ENCODE results near the gene SURF6.
A peak's percentile ranks its signal among the peaks of the same experiment; 100 is the strongest.

Gene SURF6

GRCh38 chr9:133370685-133371084 lies 34.7 kb upstream of the SURF6 start:
- Histone ChIP-seq H3K79me1 (ENCODE audit: low read depth, low read length) (peaks cover 38% of the 10 kb centered on the region), H3K18ac (ENCODE audit: low read length) (no peak overlapping the region), H4K8ac (ENCODE audit: low read depth, low read length) (no peak overlapping the region), H2BK15ac (ENCODE audit: low read length) (no peak overlapping the region), H3K14ac (ENCODE audit: low read length) (no peak overlapping the region), H2AFZ (ENCODE audit: low read length) (no peak overlapping the region), H3K27me3 (ENCODE audit: control insufficient read depth in 3 of 3, insufficient read depth in 3 of 3, low read depth in 1 of 3, low read length in 3 of 3) (peaks cover 0 to 1% (median 0%) of the 10 kb centered on the region in 3 experiments), H4K91ac (ENCODE audit: low read depth, low read length, poor library complexity) (no peak overlapping the region), H2BK120ac (ENCODE audit: low read depth, low read length) (no peak overlapping the region), H2BK12ac (ENCODE audit: low read length) (no peak overlapping the region), H2AK5ac (ENCODE audit: low read depth, low read length) (no peak overlapping the region), H2BK5ac (ENCODE audit: low read length) (no peak overlapping the region), H3K9ac (ENCODE audit: low read depth, low read length, poor library complexity) (peak overlapping the region; percentile 24), H3K27ac (replicated peaks; ENCODE audit: low read length) (no peak overlapping the region), H3K4me3 (ENCODE audit: low read length in 2 of 2) (no peak overlapping the region), H3K4ac (ENCODE audit: low read length) (no peak overlapping the region), H3K36me3 (replicated peaks in 1 of 2; ENCODE audit: control insufficient read depth in 2 of 2, insufficient read depth in 2 of 2, low read length in 2 of 2) (peaks cover 38 to 83% of the 10 kb centered on the region in 2 donors), H3K23ac (ENCODE audit: low read depth, low read length, poor library complexity) (no peak overlapping the region), H3K9me3 (replicated peaks in 1 of 2; ENCODE audit: control insufficient read depth in 2 of 2, insufficient read depth in 1 of 2, low read depth in 1 of 2, low read length in 2 of 2) (no peaks in the 10 kb centered on the region), H3K4me2 (ENCODE audit: insufficient read depth, low read length, poor library complexity, severe bottlenecking) (no peak overlapping the region), H3K4me1 (ENCODE audit: control insufficient read depth in 2 of 2, insufficient read depth in 1 of 2, low read depth in 1 of 2, low read length in 2 of 2) (peaks cover 0 to 5% of the 10 kb centered on the region in 2 donors)
- no peak for DNase-seq (ENCODE audit: low spot score)
- WGBS, 2 donors (ENCODE audit: extremely low coverage in 2 of 2, insufficient read length in 2 of 2, insufficient replicate concordance in 1 of 2) = no CpG with 5 or more reads among the region's 9 CpGs

- no peak overlapping the region for H2BK5ac ChIP-seq (ENCODE audit: low read length)
- no peak overlapping the region for H3K4ac ChIP-seq (ENCODE audit: low read length)
- H3K36me3 ChIP-seq (replicated peaks in 1 of 2; ENCODE audit: control insufficient read depth in 2 of 2, insufficient read depth in 2 of 2, low read length in 2 of 2) = peaks cover 44 to 91% of the 10 kb centered on the region in 2 donors
- peaks cover 0 to 1% (median 0%) of the 10 kb centered on the region in 3 experiments for H3K27me3 ChIP-seq (ENCODE audit: control insufficient read depth in 3 of 3, insufficient read depth in 3 of 3, low read depth in 1 of 3, low read length in 3 of 3)
- no peak overlapping the region for H3K9ac ChIP-seq (ENCODE audit: low read depth, low read length, poor library complexity)
- H3K27ac ChIP-seq (replicated peaks; ENCODE audit: low read length) = no peak overlapping the region
- H2AFZ ChIP-seq (ENCODE audit: low read length) = no peak overlapping the region
- H3K4me2 ChIP-seq (ENCODE audit: insufficient read depth, low read length, poor library complexity, severe bottlenecking) = no peak overlapping the region
- no peak overlapping the region for H3K18ac ChIP-seq (ENCODE audit: low read length)
- no peak for DNase-seq (ENCODE audit: low spot score)
- H3K23ac ChIP-seq (ENCODE audit: low read depth, low read length, poor library complexity) = no peak overlapping the region
- H3K79me1 ChIP-seq (ENCODE audit: low read depth, low read length) = peaks cover 40% of the 10 kb centered on the region
- H2BK12ac ChIP-seq (ENCODE audit: low read length) = no peak overlapping the region
- H4K91ac ChIP-seq (ENCODE audit: low read depth, low read length, poor library complexity) = no peak overlapping the region
- no peaks in the 10 kb centered on the region for H3K9me3 ChIP-seq (replicated peaks in 1 of 2; ENCODE audit: control insufficient read depth in 2 of 2, insufficient read depth in 1 of 2, low read depth in 1 of 2, low read length in 2 of 2)
- H3K4me1 ChIP-seq (ENCODE audit: control insufficient read depth in 2 of 2, insufficient read depth in 1 of 2, low read depth in 1 of 2, low read length in 2 of 2) = peaks cover 0 to 5% of the 10 kb centered on the region in 2 donors
- H2AK5ac ChIP-seq (ENCODE audit: low read depth, low read length) = no peak overlapping the region
- no peak overlapping the region for H4K8ac ChIP-seq (ENCODE audit: low read depth, low read length)
- H2BK120ac ChIP-seq (ENCODE audit: low read depth, low read length) = no peak overlapping the region
- no CpG with 5 or more reads among the region's 7 CpGs for WGBS, 2 donors (ENCODE audit: extremely low coverage in 2 of 2, insufficient read length in 2 of 2, insufficient replicate concordance in 1 of 2)
- no peak overlapping the region for H2BK15ac ChIP-seq (ENCODE audit: low read length)
- H3K4me3 ChIP-seq (ENCODE audit: low read length in 2 of 2) = no peak overlapping the region
- no peak overlapping the region for H3K14ac ChIP-seq (ENCODE audit: low read length)
These were observed 33.9 kb upstream of the SURF6 start for GRCh38 chr9:133369933-133370332.

GRCh38 chr9:133369422-133369821 lies 33.4 kb upstream of the SURF6 start:
- WGBS, 2 donors (ENCODE audit: extremely low coverage in 2 of 2, insufficient read length in 2 of 2, insufficient replicate concordance in 1 of 2) = no CpG with 5 or more reads among the region's 6 CpGs
- Histone ChIP-seq H3K14ac (ENCODE audit: low read length) (no peak overlapping the region), H3K36me3 (replicated peaks in 1 of 2; ENCODE audit: control insufficient read depth in 2 of 2, insufficient read depth in 2 of 2, low read length in 2 of 2) (peaks cover 47 to 94% of the 10 kb centered on the region in 2 donors), H3K27ac (replicated peaks; ENCODE audit: low read length) (no peak overlapping the region), H3K18ac (ENCODE audit: low read length) (no peak overlapping the region), H4K8ac (ENCODE audit: low read depth, low read length) (no peak overlapping the region), H2BK15ac (ENCODE audit: low read length) (no peak overlapping the region), H3K4me2 (ENCODE audit: insufficient read depth, low read length, poor library complexity, severe bottlenecking) (no peak overlapping the region), H3K4me3 (ENCODE audit: low read length in 2 of 2) (no peak overlapping the region), H2BK12ac (ENCODE audit: low read length) (no peak overlapping the region), H4K91ac (ENCODE audit: low read depth, low read length, poor library complexity) (no peak overlapping the region), H3K4me1 (ENCODE audit: control insufficient read depth in 2 of 2, insufficient read depth in 1 of 2, low read depth in 1 of 2, low read length in 2 of 2) (peaks cover 0 to under 1% of the 10 kb centered on the region in 2 donors), H3K27me3 (ENCODE audit: control insufficient read depth in 3 of 3, insufficient read depth in 3 of 3, low read depth in 1 of 3, low read length in 3 of 3) (peaks cover 0 to 1% (median 0%) of the 10 kb centered on the region in 3 experiments), H2BK120ac (ENCODE audit: low read depth, low read length) (no peak overlapping the region), H3K9me3 (replicated peaks in 1 of 2; ENCODE audit: control insufficient read depth in 2 of 2, insufficient read depth in 1 of 2, low read depth in 1 of 2, low read length in 2 of 2) (no peaks in the 10 kb centered on the region), H2AK5ac (ENCODE audit: low read depth, low read length) (no peak overlapping the region), H3K4ac (ENCODE audit: low read length) (no peak overlapping the region), H3K9ac (ENCODE audit: low read depth, low read length, poor library complexity) (peak overlapping the region; percentile 50), H3K23ac (ENCODE audit: low read depth, low read length, poor library complexity) (peak overlapping the region; percentile 49), H3K79me1 (ENCODE audit: low read depth, low read length) (peaks cover 40% of the 10 kb centered on the region), H2AFZ (ENCODE audit: low read length) (no peak overlapping the region), H2BK5ac (ENCODE audit: low read length) (no peak overlapping the region)
- no peak for DNase-seq (ENCODE audit: low spot score)

- no peak for DNase-seq (ENCODE audit: low spot score)
- Histone ChIP-seq H3K4me2 (ENCODE audit: insufficient read depth, low read length, poor library complexity, severe bottlenecking) (no peak overlapping the region), H3K4me1 (ENCODE audit: control insufficient read depth in 2 of 2, insufficient read depth in 1 of 2, low read depth in 1 of 2, low read length in 2 of 2) (no peaks in the 10 kb centered on the region), H2AK5ac (ENCODE audit: low read depth, low read length) (no peak overlapping the region), H4K8ac (ENCODE audit: low read depth, low read length) (no peak overlapping the region), H3K14ac (ENCODE audit: low read length) (no peak overlapping the region), H4K91ac (ENCODE audit: low read depth, low read length, poor library complexity) (no peak overlapping the region), H3K4ac (ENCODE audit: low read length) (no peak overlapping the region), H2BK12ac (ENCODE audit: low read length) (no peak overlapping the region), H3K4me3 (ENCODE audit: low read length in 2 of 2) (peak overlapping the region in 1 of 2 donors; percentile 32), H3K23ac (ENCODE audit: low read depth, low read length, poor library complexity) (peak overlapping the region; percentile 40), H3K27ac (replicated peaks; ENCODE audit: low read length) (no peak overlapping the region), H3K36me3 (replicated peaks in 1 of 2; ENCODE audit: control insufficient read depth in 2 of 2, insufficient read depth in 2 of 2, low read length in 2 of 2) (peaks cover 55 to 96% of the 10 kb centered on the region in 2 donors), H2AFZ (ENCODE audit: low read length) (no peak overlapping the region), H3K9ac (ENCODE audit: low read depth, low read length, poor library complexity) (no peak overlapping the region), H3K18ac (ENCODE audit: low read length) (no peak overlapping the region), H3K27me3 (ENCODE audit: control insufficient read depth in 3 of 3, insufficient read depth in 3 of 3, low read depth in 1 of 3, low read length in 3 of 3) (peaks cover 0 to 1% (median 0%) of the 10 kb centered on the region in 3 experiments), H3K9me3 (replicated peaks in 1 of 2; ENCODE audit: control insufficient read depth in 2 of 2, insufficient read depth in 1 of 2, low read depth in 1 of 2, low read length in 2 of 2) (no peaks in the 10 kb centered on the region), H2BK120ac (ENCODE audit: low read depth, low read length) (no peak overlapping the region), H2BK5ac (ENCODE audit: low read length) (no peak overlapping the region), H2BK15ac (ENCODE audit: low read length) (no peak overlapping the region), H3K79me1 (ENCODE audit: low read depth, low read length) (peaks cover 40% of the 10 kb centered on the region)
- whole genome bisulfite sequencing, 2 donors (ENCODE audit: extremely low coverage in 2 of 2, insufficient read length in 2 of 2, insufficient replicate concordance in 1 of 2) = no CpG with 5 or more reads among the region's 18 CpGs
These were observed 32.4 kb upstream of the SURF6 start for GRCh38 chr9:133368249-133368881.

All from neuronal stem cell (in vitro differentiated cells).